ENCODE results near the gene TOMM5. TPM values are rescaled to one million over a fixed set of nuclear protein-coding genes. Genes with fewer than 3 reads are reported as not detected.

Gene TOMM5
- total RNA-seq, 1 donor from 2014 or later = 52.5 TPM

DNA sequence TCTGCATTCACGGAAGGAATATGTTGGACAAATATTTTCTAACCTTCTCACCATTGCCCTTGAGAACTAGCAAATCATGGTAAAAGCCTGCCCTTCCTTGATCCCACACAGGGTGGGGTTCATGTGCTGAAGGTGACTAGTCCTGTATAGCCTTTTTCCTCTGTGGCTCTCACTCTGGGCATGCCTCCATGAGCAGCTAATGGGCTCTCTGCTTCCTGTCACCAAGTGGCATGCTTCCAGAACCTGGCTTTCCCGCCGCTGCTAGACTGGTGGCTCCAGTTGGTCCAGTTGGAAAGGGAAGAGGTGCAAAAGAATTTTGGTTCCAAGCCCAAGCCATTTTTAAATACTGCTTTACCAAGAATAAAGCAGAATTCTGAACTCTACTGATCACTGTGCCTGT, 51.8 kb downstream of the TOMM5 start:
- DNase-seq (ENCODE audit: low spot score) = no peak
- Mint-ChIP-seq H3K9me3 (ENCODE audit: unreplicated experiment) (no peaks in the 10 kb centered on the region), H3K36me3 (ENCODE audit: low read depth, unreplicated experiment) (peaks cover 27% of the 10 kb centered on the region), H3K4me3 (ENCODE audit: unreplicated experiment) (no peak overlapping the region), H3K4me1 (ENCODE audit: unreplicated experiment) (no peaks in the 10 kb centered on the region), H3K27ac (ENCODE audit: unreplicated experiment) (no peak overlapping the region), H3K27me3 (ENCODE audit: unreplicated experiment) (peaks cover 4% of the 10 kb centered on the region)
- TF ChIP-seq, protein P1, sequence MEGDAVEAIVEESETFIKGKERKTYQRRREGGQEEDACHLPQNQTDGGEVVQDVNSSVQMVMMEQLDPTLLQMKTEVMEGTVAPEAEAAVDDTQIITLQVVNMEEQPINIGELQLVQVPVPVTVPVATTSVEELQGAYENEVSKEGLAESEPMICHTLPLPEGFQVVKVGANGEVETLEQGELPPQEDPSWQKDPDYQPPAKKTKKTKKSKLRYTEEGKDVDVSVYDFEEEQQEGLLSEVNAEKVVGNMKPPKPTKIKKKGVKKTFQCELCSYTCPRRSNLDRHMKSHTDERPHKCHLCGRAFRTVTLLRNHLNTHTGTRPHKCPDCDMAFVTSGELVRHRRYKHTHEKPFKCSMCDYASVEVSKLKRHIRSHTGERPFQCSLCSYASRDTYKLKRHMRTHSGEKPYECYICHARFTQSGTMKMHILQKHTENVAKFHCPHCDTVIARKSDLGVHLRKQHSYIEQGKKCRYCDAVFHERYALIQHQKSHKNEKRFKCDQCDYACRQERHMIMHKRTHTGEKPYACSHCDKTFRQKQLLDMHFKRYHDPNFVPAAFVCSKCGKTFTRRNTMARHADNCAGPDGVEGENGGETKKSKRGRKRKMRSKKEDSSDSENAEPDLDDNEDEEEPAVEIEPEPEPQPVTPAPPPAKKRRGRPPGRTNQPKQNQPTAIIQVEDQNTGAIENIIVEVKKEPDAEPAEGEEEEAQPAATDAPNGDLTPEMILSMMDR (IDR thresholded peaks at IDR 0.05; ENCODE audit: unreplicated experiment) = no peak

DNA sequence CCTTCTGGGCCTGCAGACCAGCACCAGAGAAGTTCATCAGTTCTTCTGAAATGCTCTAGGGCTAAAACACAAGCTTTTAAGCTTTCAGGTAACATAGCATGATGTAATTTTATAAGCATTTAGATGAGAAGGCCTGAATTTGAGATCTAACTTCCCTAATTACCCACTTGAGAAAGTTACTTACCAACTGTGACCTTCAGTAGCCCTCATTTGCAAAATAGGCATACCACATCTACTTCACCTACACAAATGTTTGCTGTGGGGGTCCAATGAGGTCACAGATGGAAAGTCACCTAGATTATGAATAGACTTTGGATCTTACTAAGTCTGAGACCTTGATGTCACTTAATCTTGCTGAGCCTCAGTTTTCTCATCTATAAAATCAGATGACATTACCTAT, 52.8 kb downstream of the TOMM5 start:
- peaks cover 4% of the 10 kb centered on the region for H3K27me3 Mint-ChIP-seq (ENCODE audit: unreplicated experiment)
- no peaks in the 10 kb centered on the region for H3K9me3 Mint-ChIP-seq (ENCODE audit: unreplicated experiment)
- peaks cover 27% of the 10 kb centered on the region for H3K36me3 Mint-ChIP-seq (ENCODE audit: low read depth, unreplicated experiment)
- no peak for DNase-seq (ENCODE audit: low spot score)
- no peak overlapping the region for H3K4me3 Mint-ChIP-seq (ENCODE audit: unreplicated experiment)
- no peak overlapping the region for H3K27ac Mint-ChIP-seq (ENCODE audit: unreplicated experiment)
- H3K4me1 Mint-ChIP-seq (ENCODE audit: unreplicated experiment) = no peaks in the 10 kb centered on the region
- TF ChIP-seq, protein P1 (IDR thresholded peaks at IDR 0.05; ENCODE audit: unreplicated experiment) = no peak

Other genes with a start within 250 kb of the TOMM5 start
- 81.5 TPM for gene GRHPR, start 169.9 kb downstream of the TOMM5 start, total RNA-seq (ENCODE audit: unreplicated experiment)
- 9.0 TPM for gene ZBTB5, start 127.1 kb downstream of the TOMM5 start, total RNA-seq (ENCODE audit: unreplicated experiment)
- gene POLR1E, start 106.6 kb downstream of the TOMM5 start, total RNA-seq (ENCODE audit: unreplicated experiment) = 16.9 TPM
- 24.2 TPM for gene FBXO10, start 16.2 kb downstream of the TOMM5 start, total RNA-seq (ENCODE audit: unreplicated experiment)
- 0.08 TPM for gene FRMPD1, start 58.4 kb upstream of the TOMM5 start, total RNA-seq (ENCODE audit: unreplicated experiment)
- 4.7 TPM for gene TRMT10B, start 161.2 kb upstream of the TOMM5 start, total RNA-seq (ENCODE audit: unreplicated experiment)
- 30.8 TPM for gene EXOSC3, start 192.5 kb upstream of the TOMM5 start, total RNA-seq (ENCODE audit: unreplicated experiment)
- gene DCAF10, start 208.2 kb upstream of the TOMM5 start, total RNA-seq (ENCODE audit: unreplicated experiment) = 14.9 TPM

Data from endothelial cell (in vitro differentiated cells).